Psoas muscle (tissue), 8 donors: Measurements from ENCODE around the gene MEF2A. TPM values are rescaled to one million over a fixed set of nuclear protein-coding genes. Genes with fewer than 3 reads are reported as not detected.
A peak's percentile ranks its signal among the peaks of the same experiment; 100 is the strongest.
"Not testable (repeated sequence)": the region's sequence is repeated elsewhere in the genome, so short reads cannot be mapped to it uniquely, and the experiment has no call there.

Source experiments
- ATAC-seq, 4 donors: fragments of 200-7000 bp; cut with Tn5 transposase; one replicate each; pipeline ENCODE4 v1.9.1; 2020; ENCODE audit warnings: moderate library complexity in 3 of 4, mild to moderate bottlenecking in 2 of 4
- DNase-seq, 2 donors: peaks; one replicate each; pipeline ENCODE4 v3.0.0-alpha.2; 2020
- H3K27ac ChIP-seq: fragments of 200-600 bp; one replicate; pipeline ENCODE4 v1.8.0; 2022
- H3K27me3 ChIP-seq, 3 donors: fragments of 200-600 bp in 1 of 3; one replicate each; pipeline versions ENCODE4 v1.6.1 to v1.8.0; 2013 to 2022; ENCODE audit warnings: low read length in 2 of 3, mild to moderate bottlenecking in 2 of 3, moderate library complexity in 1 of 3; ENCODE audit not compliant: insufficient read depth in 3 of 3
- H3K36me3 ChIP-seq, 2 donors: fragments of 200-600 bp in 1 of 2; one replicate each; pipeline versions ENCODE4 v1.6.1 to v1.8.0; 2013 to 2022; ENCODE audit warnings: low read depth in 1 of 2, mild to moderate bottlenecking in 1 of 2, moderate library complexity in 1 of 2; ENCODE audit not compliant: insufficient read depth in 1 of 2
- H3K4me1 ChIP-seq: fragments of 200-600 bp; one replicate; pipeline ENCODE4 v1.8.0; 2022
- H3K4me3 ChIP-seq: fragments of 200-600 bp; one replicate; pipeline ENCODE4 v1.8.0; 2022; ENCODE audit warnings: mild to moderate bottlenecking
- H3K9me3 ChIP-seq: fragments of 200-600 bp; one replicate; pipeline ENCODE4 v1.8.0; 2022
- WGBS, 3 donors: extraction: QIAGEN DNeasy Blood & Tissue Kit; methylation state at CpG; one replicate each; pipeline versions ENCODE4 v1.1.6 to v1.1.7; 2013; 5-methylcytosine and 5-hydroxymethylcytosine counted together
- intact Hi-C, 2 donors: fragments of 100-400 bp; cut with DNase I; formaldehyde crosslinking; loops; one replicate each; pipeline versions ENCODE4 v1.11.0 to v1.14.2; 2022
- long read RNA-seq, 2 donors: library from polyadenylated mRNA; unstranded; transcript quantifications; one replicate each; pipeline ENCODE4 v2.0.0, GENCODE V29; 2021
- polyA plus RNA-seq, 3 donors: library from polyadenylated mRNA; stranded (reverse); fragments of 200-250 nt; gene quantifications; one replicate each; pipeline ENCODE4 v1.2.3, GENCODE V29; 2013
- total RNA-seq, 4 donors: library from RNA; stranded (reverse); fragmentation: NEBNext Ultra II Directional in 2 of 4; extraction: Animal tissue kit (Norgen Biotek cat#: 25700) in 2 of 4; gene quantifications; one replicate each; pipeline versions ENCODE4 v1.2.1 to v1.2.4, GENCODE V29; 2021 to 2023
- TF ChIP-seq, protein P1 (sequence below): fragments of 200-600 bp; IDR thresholded peaks from one replicate; pipeline ENCODE4 v1.8.0; 2022; ENCODE audit warnings: antibody characterized with exemption
- donor health status: healthy with polysubstance abuse.
- donor health status: DM: no; HTN: no; CAD: no; lungs with moderate emphysema.
- donor health status: Bipolar disorder and iron deficiency.
- donor health status: healthy.
- donor health status: DM: yes; HTN: yes; CAD: no.
- donor health status: DM: no; HTN: no; CAD: no.
- donor health status: DM: no; HTN: no; CAD: no.
- donor health status: DM: yes; HTN: yes; CAD: no.

The MEF2A gene
- total RNA-seq (10 to 100 TPM; 63.9 to 92.6 (median 70.3) TPM), polyA plus RNA-seq (10 to 100 TPM; 17.1 to 52.6 (median 21.0) TPM)
- long read RNA-seq, donor 1, full-length matches to known transcripts, result 12 of 55 reads
- long read RNA-seq, donor 1, partial matches to known transcripts, result 16 of 55 reads
- long read RNA-seq, donor 1, other reads (novel, unspliced or antisense), result 27 of 55 reads
- long read RNA-seq, donor 2, full-length matches to known transcripts, result 20 of 107 reads
- long read RNA-seq, donor 2, partial matches to known transcripts, result 24 of 107 reads
- long read RNA-seq, donor 2, other reads (novel, unspliced or antisense), result 63 of 107 reads

DNA sequence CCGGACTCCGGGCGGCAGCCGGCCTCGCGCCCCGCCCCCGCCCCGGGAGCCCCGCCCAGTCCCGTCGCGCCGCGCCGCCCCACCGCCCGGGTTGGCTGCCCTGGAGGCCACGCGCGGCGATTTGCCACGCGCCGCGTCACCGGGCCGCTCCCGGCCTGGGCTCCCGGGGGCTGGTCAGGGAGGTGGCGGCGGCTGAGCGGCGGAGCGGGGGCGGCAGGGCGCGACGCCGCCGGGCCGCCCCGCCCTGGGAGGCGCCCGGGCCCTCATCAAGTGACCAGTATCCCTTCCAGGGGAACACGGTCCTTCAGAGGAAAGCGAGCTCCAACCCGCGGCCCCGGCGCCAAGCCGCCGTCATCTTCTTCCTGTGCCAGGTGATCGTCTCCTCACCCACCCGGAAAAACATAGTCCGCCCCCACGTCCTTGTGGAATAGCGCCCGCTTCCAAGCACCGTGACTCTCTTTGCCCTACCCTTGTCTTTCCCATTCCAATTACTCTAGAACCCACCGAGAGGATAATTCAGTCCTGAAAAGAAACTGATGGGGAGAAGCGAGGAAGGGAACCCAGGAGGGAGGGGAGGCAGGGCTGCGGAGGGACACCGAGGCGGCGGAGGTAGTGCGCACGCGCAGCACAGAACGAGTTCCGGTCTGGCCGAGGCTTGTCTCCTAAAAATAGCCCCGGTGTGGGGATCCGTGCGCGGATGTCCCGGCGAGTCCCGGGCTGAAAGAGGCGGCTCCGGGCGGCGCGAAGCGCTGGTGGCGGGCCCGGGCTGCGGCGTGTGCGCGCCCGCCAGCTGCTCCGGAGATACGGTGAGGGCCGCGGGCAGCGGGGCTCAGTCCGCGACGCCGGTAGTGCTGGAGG lies at the start of gene MEF2A:
Gene MEF2A (plus strand): TSS at position 686 of the 858 bp plus-strand sequence. CDS start 67,136 bp downstream, outside the sequence.
- ATAC-seq (peak; percentile 86 to 88 (median 87)), DNase-seq (peak; percentile 96 to 98)
- TF ChIP-seq, protein P1, sequence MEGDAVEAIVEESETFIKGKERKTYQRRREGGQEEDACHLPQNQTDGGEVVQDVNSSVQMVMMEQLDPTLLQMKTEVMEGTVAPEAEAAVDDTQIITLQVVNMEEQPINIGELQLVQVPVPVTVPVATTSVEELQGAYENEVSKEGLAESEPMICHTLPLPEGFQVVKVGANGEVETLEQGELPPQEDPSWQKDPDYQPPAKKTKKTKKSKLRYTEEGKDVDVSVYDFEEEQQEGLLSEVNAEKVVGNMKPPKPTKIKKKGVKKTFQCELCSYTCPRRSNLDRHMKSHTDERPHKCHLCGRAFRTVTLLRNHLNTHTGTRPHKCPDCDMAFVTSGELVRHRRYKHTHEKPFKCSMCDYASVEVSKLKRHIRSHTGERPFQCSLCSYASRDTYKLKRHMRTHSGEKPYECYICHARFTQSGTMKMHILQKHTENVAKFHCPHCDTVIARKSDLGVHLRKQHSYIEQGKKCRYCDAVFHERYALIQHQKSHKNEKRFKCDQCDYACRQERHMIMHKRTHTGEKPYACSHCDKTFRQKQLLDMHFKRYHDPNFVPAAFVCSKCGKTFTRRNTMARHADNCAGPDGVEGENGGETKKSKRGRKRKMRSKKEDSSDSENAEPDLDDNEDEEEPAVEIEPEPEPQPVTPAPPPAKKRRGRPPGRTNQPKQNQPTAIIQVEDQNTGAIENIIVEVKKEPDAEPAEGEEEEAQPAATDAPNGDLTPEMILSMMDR, result no peak
- peak within 1 kb of the TSS; percentile 93 for H3K27ac ChIP-seq
- H3K36me3 ChIP-seq, result no peaks in the 10 kb centered on the region
- no peaks in the 10 kb centered on the region for H3K9me3 ChIP-seq
- H3K4me3 ChIP-seq, result peak within 1 kb of the TSS; percentile 75
- no peaks in the 10 kb centered on the region for H3K27me3 ChIP-seq
- intact Hi-C loops, result loop anchor here (2.0 to 10.0 kb wide), 6 partner anchors 53 to 281 kb away; no protein-coding TSS in a partner anchor
- WGBS, 3 donors, result 0 to 1% (median 1%) methylated on average over 54 to 101 of the region's 101 CpGs
- H3K4me1 ChIP-seq, result peaks cover 39% of the 10 kb centered on the region

DNA sequence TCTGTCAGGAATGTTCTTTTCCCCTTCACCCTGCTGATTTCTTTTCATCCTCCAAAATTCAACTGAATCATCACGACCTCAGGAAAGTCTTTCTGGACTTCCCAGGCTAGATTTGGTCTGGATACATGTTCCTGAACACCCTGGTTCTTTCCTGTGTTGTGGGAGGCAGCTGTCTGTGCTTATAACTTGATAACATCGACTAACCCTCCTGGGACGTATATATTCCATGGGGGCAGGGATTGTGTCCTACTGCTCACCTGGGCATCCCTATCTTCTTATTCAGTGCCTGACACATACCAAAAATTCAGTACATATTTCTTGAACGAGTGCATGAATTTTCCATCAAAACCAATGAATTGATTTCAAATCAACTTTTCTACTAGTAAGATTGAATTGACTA lies 47.6 kb upstream of the MEF2A start:
- intact Hi-C loops, result no loop called here
- 78 to 88% (median 79%) methylated on average over 4 of the region's 4 CpGs for WGBS, 3 donors
- no peak overlapping the region for H3K4me3 ChIP-seq

DNA sequence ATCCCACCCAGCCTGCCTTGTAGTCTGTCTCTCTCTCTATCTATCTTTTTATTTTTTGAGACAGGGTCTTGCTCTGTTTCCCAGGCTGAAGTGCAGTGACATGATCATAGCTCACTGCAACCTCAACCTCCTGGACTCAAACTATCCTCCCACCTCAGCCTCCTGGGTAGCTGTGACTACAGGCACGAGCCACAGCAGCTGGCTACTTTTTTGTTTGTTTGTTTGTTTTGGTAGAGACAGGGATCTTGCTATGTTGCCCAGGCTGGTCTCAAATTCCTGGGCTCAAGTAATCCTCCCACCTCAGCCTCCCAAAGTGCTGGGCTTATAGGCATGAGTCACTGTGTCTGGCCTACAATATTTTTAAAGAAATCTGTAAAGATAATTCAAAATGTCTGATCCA lies 46.4 kb upstream of the MEF2A start:
- DNase-seq, intact Hi-C loops, ATAC-seq, H3K9me3 ChIP-seq, H3K36me3 ChIP-seq, H3K27ac ChIP-seq, H3K27me3 ChIP-seq, H3K4me1 ChIP-seq, H3K4me3 ChIP-seq: not testable (repeated sequence)
- 91 to 100% (median 92%) methylated on average over 1 of the region's 1 CpG for WGBS, 3 donors

More for the DNA sequence above, 47.6 kb upstream of the MEF2A start:
- H3K36me3 ChIP-seq, result no peaks in the 10 kb centered on the region
- no peaks in the 10 kb centered on the region for H3K9me3 ChIP-seq
- ATAC-seq, result no peak
- no peaks in the 10 kb centered on the region for H3K27me3 ChIP-seq
- H3K4me1 ChIP-seq, result no peaks in the 10 kb centered on the region
- TF ChIP-seq, protein P1, result no peak
- no peak overlapping the region for H3K27ac ChIP-seq
- no peak for DNase-seq

DNA sequence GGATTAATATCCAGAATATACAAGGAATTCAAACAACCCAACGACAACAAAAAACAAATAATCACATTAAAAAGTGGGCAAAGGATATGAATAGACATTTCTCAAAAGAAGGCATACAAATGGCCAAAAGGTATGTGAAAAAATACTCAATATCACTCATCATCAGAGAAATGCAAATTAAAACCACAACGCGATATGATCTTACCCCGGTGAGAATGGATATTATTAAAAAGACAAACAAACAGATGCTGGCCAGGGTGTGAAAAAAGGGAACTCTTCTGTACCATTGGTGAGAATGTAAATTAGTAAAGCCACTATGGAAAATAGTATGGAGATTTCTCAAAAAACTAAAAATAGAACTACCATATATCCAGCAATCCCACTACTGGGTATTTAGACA lies 43.5 kb upstream of the MEF2A start:
- no peak for DNase-seq
- no peak for ATAC-seq
- no peaks in the 10 kb centered on the region for H3K9me3 ChIP-seq
- no peaks in the 10 kb centered on the region for H3K4me1 ChIP-seq
- no peak overlapping the region for H3K4me3 ChIP-seq
- TF ChIP-seq, protein P1, result no peak
- no peaks in the 10 kb centered on the region for H3K27me3 ChIP-seq
- H3K27ac ChIP-seq, result no peak overlapping the region
- intact Hi-C loops, result no loop called here
- H3K36me3 ChIP-seq, result no peaks in the 10 kb centered on the region
- WGBS, 3 donors, result 93 to 97% (median 93%) methylated on average over 4 of the region's 4 CpGs

DNA sequence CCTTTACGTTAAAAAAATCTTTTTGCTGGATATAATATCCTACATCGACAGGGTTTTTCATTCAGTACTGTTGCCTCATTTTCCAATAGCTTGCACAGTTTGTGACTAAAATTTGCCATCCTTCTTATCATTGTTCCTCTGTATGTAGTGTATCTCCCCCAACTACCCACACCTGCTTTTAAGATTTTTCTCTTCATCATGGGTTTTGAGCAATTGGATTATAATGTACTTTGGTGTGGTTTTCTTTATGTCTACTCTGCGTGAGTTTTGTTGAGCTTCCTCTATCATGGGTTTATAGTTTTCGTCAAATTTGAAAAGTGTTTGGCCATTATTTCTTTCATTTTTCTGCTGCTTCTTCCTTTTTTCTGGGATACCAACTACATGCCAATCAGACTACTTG lies 39.6 kb upstream of the MEF2A start:
- H3K27me3 ChIP-seq, result no peaks in the 10 kb centered on the region
- TF ChIP-seq, protein P1, result no peak
- peaks cover 5% of the 10 kb centered on the region for H3K9me3 ChIP-seq
- ATAC-seq (no peak), DNase-seq (no peak)
- no peaks in the 10 kb centered on the region for H3K36me3 ChIP-seq
- 57 to 85% (median 70%) methylated on average over 4 of the region's 4 CpGs for WGBS, 3 donors
- intact Hi-C loops, result no loop called here
- H3K4me1 ChIP-seq, result no peaks in the 10 kb centered on the region
- no peak overlapping the region for H3K27ac ChIP-seq
- no peak overlapping the region for H3K4me3 ChIP-seq
